A673 (cell line): Measurements from ENCODE around the gene BACH2. TPM values are rescaled to one million over a fixed set of nuclear protein-coding genes. Genes with fewer than 3 reads are reported as not detected.

Source experiments
- BruUV-seq: library from RNA; stranded (reverse); fragments of 400-500 nt; replicated peaks from 2 replicates; lab custom pipeline; 2021; lab: Mats Ljungman, UMichigan
- CTCF ChIA-PET: fragments of 300-600 bp; sonication (Branson Sonifier 250); formaldehyde crosslinking; loops from one replicate; lab custom pipeline; 2022; ENCODE audit warnings: antibody characterized with exemption; lab: Charles Lee
- POLR2A ChIA-PET: fragments of 300-600 bp; sonication (Branson Sonifier 250); formaldehyde crosslinking; loops from one replicate; lab custom pipeline; 2022; ENCODE audit warnings: antibody characterized with exemption; ENCODE audit not compliant: low non-redundant PET; lab: Charles Lee
- DNase-seq: peaks from one replicate; pipeline ENCODE4 v3.0.0-alpha.2; 2015; ENCODE audit warnings: low spot score
- H3K27ac ChIP-seq: fragments of 200-600 bp; sonication (generic); 2 replicates; pipeline ENCODE4 v1.5.1; 2016; ENCODE audit warnings: mixed run types, low read depth, mild to moderate bottlenecking, mixed read lengths, antibody characterized with exemption, low read length; ENCODE audit not compliant: poor library complexity, severe bottlenecking
- H3K27me3 ChIP-seq: fragments of 200-600 bp; sonication (generic); replicated peaks from 2 replicates; pipeline ENCODE4 v1.6.1; 2017; ENCODE audit warnings: mixed run types, low read depth, mild to moderate bottlenecking, mixed read lengths, antibody characterized with exemption, low read length; ENCODE audit not compliant: insufficient read depth, poor library complexity
- H3K36me3 ChIP-seq: fragments of 200-600 bp; sonication (generic); 2 replicates; pipeline ENCODE4 v1.6.1; 2016; ENCODE audit warnings: mixed run types, mild to moderate bottlenecking, mixed read lengths, antibody characterized with exemption, low read length; ENCODE audit not compliant: insufficient read depth, poor library complexity, severe bottlenecking
- H3K4me1 ChIP-seq: fragments of 200-600 bp; sonication (generic); 2 replicates; pipeline ENCODE4 v1.6.1; 2017; ENCODE audit warnings: mixed run types, mild to moderate bottlenecking, mixed read lengths, antibody characterized with exemption, low read length; ENCODE audit not compliant: insufficient read depth, poor library complexity, severe bottlenecking
- H3K4me3 ChIP-seq: fragments of 200-600 bp; sonication (generic); 2 replicates; pipeline ENCODE4 v1.5.1; 2016; ENCODE audit warnings: low read depth, mixed run types, mild to moderate bottlenecking, mixed read lengths, low read length; ENCODE audit not compliant: poor library complexity, severe bottlenecking
- H3K9me3 ChIP-seq: fragments of 200-600 bp; sonication (generic); 2 replicates; pipeline ENCODE4 v1.6.1; 2016; ENCODE audit warnings: mixed run types, low read depth, mild to moderate bottlenecking, mixed read lengths, antibody characterized with exemption, low read length; ENCODE audit not compliant: poor library complexity, severe bottlenecking
- EZH2 ChIP-seq: fragments of 200-600 bp; sonication (generic); IDR thresholded peaks from 2 replicates; pipeline ENCODE4 v1.6.1; 2017; ENCODE audit warnings: borderline replicate concordance, low read depth, mild to moderate bottlenecking, mixed read lengths, antibody characterized with exemption, low read length; ENCODE audit not compliant: poor library complexity, severe bottlenecking
- intact Hi-C: fragments of 100-400 bp; cut with micrococcal nuclease; formaldehyde crosslinking; loops from one replicate; pipeline ENCODE4 v1.10.0; 2022; ENCODE audit not compliant: unreplicated experiment
- total RNA-seq: library from RNA; stranded (reverse); gene quantifications from 2 replicates; pipeline ENCODE4 v1.2.3, GENCODE V29; 2021
- TF ChIP-seq, protein P1 (sequence below): fragments of 300-800, 200-600 bp; sonication (generic); conservative IDR thresholded peaks from 2 replicates; pipeline ENCODE4 v1.5.1; 2017; ENCODE audit warnings: low read depth, mild to moderate bottlenecking, antibody characterized with exemption, low read length, moderate library complexity, mixed read lengths

The BACH2 gene
- total RNA-seq, 1 experiment from 2014 or later: 0.37 TPM

DNA sequence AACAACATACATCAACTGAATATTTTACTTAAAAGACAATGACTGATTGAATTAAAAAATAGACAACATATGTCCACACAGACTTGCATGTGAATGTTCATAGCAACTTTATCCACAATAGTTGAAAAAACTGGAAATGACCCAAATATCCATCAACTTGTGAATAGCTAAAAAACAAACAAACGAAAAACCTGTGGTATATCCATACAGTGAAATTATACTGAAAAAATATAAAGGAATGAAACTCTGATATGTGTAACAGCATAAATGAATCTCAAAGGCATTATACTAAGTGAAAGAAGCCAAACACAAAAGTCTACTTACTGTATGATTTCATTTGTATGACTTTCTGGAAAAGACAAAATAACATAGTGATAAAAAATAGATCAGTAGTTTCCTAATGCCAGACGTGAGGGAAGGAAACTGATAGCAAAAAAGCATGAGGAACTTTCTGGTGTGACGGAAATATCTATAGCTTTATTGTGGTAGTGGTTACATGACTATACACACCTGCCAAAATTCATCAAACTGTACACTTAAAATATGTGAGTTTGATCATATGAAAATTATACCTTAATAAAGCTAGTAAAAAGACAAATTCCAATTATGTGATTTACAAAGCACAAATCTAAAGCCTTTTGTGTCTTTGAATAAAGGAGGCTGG lies 123.2 kb downstream of the BACH2 start:
- H3K4me3 ChIP-seq: no peak overlapping the region
- BruUV-seq: no TSS peak
- intact Hi-C loops: no loop called here
- no peaks in the 10 kb centered on the region for H3K9me3 ChIP-seq
- H3K27me3 ChIP-seq: peaks cover 4% of the 10 kb centered on the region
- no peak overlapping the region for H3K27ac ChIP-seq
- no peaks in the 10 kb centered on the region for H3K36me3 ChIP-seq
- DNase-seq: no peak
- ChIA-PET CTCF (interaction anchor here (0.6 kb wide), 1 partner anchor 74 kb away, joined by 3 read pairs; no protein-coding TSS in a partner anchor), POLR2A (no interaction called here)
- no peaks in the 10 kb centered on the region for H3K4me1 ChIP-seq
- TF ChIP-seq, protein P1, sequence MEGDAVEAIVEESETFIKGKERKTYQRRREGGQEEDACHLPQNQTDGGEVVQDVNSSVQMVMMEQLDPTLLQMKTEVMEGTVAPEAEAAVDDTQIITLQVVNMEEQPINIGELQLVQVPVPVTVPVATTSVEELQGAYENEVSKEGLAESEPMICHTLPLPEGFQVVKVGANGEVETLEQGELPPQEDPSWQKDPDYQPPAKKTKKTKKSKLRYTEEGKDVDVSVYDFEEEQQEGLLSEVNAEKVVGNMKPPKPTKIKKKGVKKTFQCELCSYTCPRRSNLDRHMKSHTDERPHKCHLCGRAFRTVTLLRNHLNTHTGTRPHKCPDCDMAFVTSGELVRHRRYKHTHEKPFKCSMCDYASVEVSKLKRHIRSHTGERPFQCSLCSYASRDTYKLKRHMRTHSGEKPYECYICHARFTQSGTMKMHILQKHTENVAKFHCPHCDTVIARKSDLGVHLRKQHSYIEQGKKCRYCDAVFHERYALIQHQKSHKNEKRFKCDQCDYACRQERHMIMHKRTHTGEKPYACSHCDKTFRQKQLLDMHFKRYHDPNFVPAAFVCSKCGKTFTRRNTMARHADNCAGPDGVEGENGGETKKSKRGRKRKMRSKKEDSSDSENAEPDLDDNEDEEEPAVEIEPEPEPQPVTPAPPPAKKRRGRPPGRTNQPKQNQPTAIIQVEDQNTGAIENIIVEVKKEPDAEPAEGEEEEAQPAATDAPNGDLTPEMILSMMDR: no peak
- TF ChIP-seq EZH2: no peak

DNA sequence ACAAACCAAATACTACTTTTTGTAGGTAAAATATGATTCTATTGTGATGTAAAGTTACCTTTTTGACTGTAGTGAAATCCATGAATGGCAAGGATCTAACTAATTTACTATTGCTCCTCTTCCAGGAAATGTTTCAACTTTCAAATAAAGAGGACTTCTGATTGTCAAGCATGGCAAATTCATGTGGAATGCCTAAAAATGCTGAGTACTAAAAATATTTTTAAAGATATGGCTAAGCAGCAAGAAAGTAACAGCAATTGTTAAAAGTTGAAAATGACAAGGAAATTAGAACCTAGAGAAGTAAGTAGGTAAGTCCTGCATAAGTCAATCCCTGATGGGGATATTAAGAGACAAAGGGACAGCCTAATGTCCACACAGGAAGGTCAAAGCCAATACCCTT lies 126.0 kb downstream of the BACH2 start:
- no peak for DNase-seq
- H3K36me3 ChIP-seq: no peaks in the 10 kb centered on the region
- no peak overlapping the region for H3K27ac ChIP-seq
- peaks cover 4% of the 10 kb centered on the region for H3K27me3 ChIP-seq
- TF ChIP-seq, protein P1: no peak
- TF ChIP-seq EZH2: no peak
- H3K9me3 ChIP-seq: no peaks in the 10 kb centered on the region
- H3K4me1 ChIP-seq: no peaks in the 10 kb centered on the region
- BruUV-seq: no TSS peak
- H3K4me3 ChIP-seq: no peak overlapping the region
- POLR2A ChIA-PET: no interaction called here
- CTCF ChIA-PET: no interaction called here
- intact Hi-C loops: no loop called here

DNA sequence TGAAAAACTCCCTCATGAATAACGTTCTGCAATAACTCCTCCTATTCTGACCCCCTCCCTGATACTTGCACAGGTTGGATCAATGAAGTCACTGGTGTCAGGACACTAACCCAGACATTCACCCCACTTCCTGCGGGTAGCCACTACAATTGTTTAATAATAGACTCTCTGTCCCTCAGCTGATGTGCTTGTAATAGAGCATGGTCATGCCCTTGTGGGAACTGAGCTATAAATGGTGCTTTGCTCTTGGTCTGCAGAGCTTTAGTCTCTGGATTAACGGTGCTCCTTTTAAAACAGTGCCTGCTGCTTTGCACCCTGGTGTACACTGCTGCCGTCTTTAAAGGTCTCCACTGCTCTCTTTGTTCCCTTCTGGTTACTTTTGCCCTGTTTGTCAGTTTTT lies 127.3 kb downstream of the BACH2 start:
- no peak overlapping the region for H3K27ac ChIP-seq
- H3K27me3 ChIP-seq: peaks cover 4% of the 10 kb centered on the region
- no peak overlapping the region for H3K4me3 ChIP-seq
- ChIA-PET POLR2A (no interaction called here), CTCF (no interaction called here)
- H3K4me1 ChIP-seq: no peaks in the 10 kb centered on the region
- no peaks in the 10 kb centered on the region for H3K36me3 ChIP-seq
- no peaks in the 10 kb centered on the region for H3K9me3 ChIP-seq
- intact Hi-C loops: no loop called here
- TF ChIP-seq, protein P1: no peak
- no peak for TF ChIP-seq EZH2
- DNase-seq: no peak
- no TSS peak for BruUV-seq
